ENCODE results near the gene CCNL1. TPM values are rescaled to one million over a fixed set of nuclear protein-coding genes. Genes with fewer than 3 reads are reported as not detected.

Gene CCNL1
- total and polyA plus RNA-seq, 2 of the 8 experiments (the other 6 are each of a cell fraction or from before 2014, with no cell fraction given): 64.5 to 68.6 TPM

DNA sequence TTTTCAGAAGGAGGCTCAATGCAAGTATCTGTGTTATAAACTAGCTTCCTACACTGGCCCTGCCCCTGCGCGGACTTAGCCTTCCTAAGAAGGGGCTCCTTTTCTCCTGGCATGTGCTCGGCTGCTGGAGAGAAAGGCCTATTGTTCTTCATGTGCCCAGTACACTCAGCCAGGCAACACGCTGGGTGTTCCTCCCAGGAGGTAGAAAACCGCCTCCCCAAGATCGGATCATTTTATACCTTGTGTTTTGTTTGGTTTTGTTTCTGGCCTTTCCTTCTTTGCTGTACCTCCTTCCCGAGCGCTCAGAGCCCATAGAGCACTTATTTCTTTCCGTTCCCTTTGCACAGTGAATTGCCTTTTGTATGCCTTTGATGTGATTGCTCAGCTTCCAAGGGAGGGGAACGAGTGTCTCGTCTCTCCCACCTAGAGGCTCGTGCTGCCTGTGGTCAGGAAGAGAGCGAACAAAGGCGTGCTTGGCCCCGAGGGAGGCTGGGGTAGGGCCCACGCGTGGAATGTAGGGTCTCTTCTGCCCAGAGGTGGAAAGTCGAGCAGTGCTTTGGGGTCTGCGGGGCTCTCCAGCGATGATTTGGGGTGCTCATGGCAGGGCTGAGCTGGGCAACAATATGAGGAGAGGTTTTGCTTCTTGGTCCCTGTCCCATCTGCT is 30.0 kb downstream of the CCNL1 start:
- FAIRE-seq: no peak
- WGBS, 2 experiments (ENCODE audit: extremely low coverage in 1 of 2, insufficient coverage in 1 of 2, insufficient read length in 1 of 2, insufficient replicate concordance in 2 of 2, low coverage in 1 of 2, low lambda C conversion rate in 2 of 2, missing lambda C conversion rate in 1 of 2): 42% methylated on average over 20 of the region's 20 CpGs; no CpG with 5 or more reads in 1 of the 2 experiments

More for the DNA sequence above, 30.0 kb downstream of the CCNL1 start:
- Histone ChIP-seq H3K56ac (replicated peaks; ENCODE audit: insufficient read length, low read depth, low read length) (no peak overlapping the region), H4K5ac (ENCODE audit: insufficient read length, low read depth, low read length) (peak overlapping the region; percentile 5), H3K18ac (ENCODE audit: extremely low read depth, low read length) (peak overlapping the region; percentile 74), H2BK120ac (replicated peaks; ENCODE audit: low read depth, low read length) (no peak overlapping the region), H2BK12ac (ENCODE audit: low read depth, low read length) (peak overlapping the region; percentile 85), H3K4ac (replicated peaks; ENCODE audit: insufficient read length, low read depth, low read length) (no peak overlapping the region), H3K4me3 (ENCODE audit: extremely low read depth in 1 of 4, insufficient read depth in 2 of 4, low read depth in 3 of 4, low read length in 4 of 4) (peak overlapping the region in 2 of 4 experiments; percentile 9 to 45; a peak in 3 of 8 replicates), H3K27ac (ENCODE audit: low read depth, low read length) (peak overlapping the region; percentile 68; the same call in 1 of the 2 replicates), H2BK20ac (ENCODE audit: low read length) (peak overlapping the region; percentile 9; the same call in 1 of the 2 replicates), H4K91ac (replicated peaks; ENCODE audit: insufficient read length, low read length) (peak overlapping the region; percentile 77), H2BK5ac (ENCODE audit: low read depth, low read length) (peak overlapping the region; percentile 54; the same call in 1 of the 2 replicates), H3K36me3 (ENCODE audit: control insufficient read depth in 2 of 4, insufficient read depth in 4 of 4, low read length in 3 of 4) (no peaks in the 10 kb centered on the region), H2AK5ac (ENCODE audit: low read depth, low read length) (no peak overlapping the region), H4K8ac (ENCODE audit: extremely low read depth, insufficient read depth, low read length) (peak overlapping the region; percentile 91), H3K9ac (replicated peaks in 1 of 4; ENCODE audit: extremely low read depth in 1 of 4, low read depth in 3 of 4, low read length in 3 of 4) (peak overlapping the region in 1 of 4 experiments; percentile 55; a peak in 2 of 7 replicates), H2BK15ac (ENCODE audit: low read length) (peak overlapping the region; percentile 25; the same call in 1 of the 2 replicates), H3K4me1 (replicated peaks in 1 of 4; ENCODE audit: control insufficient read depth in 3 of 4, insufficient read depth in 4 of 4, low read length in 3 of 4) (peaks cover 5 to 15% (median 9%) of the 10 kb centered on the region in 4 experiments; a peak in 6 of 7 replicates), H3K9me3 (ENCODE audit: insufficient read depth in 2 of 2, low read depth in 1 of 2, low read length in 1 of 2) (no peaks in the 10 kb centered on the region), H3K4me2 (ENCODE audit: insufficient read depth in 1 of 2, low read depth in 2 of 2, low read length in 2 of 2) (peak overlapping the region; percentile 24 to 74; a peak in 3 of 4 replicates), H3K27me3 (replicated peaks in 1 of 4; ENCODE audit: control insufficient read depth in 3 of 4, extremely low read depth in 1 of 4, insufficient read depth in 3 of 4, low read length in 3 of 4) (no peaks in the 10 kb centered on the region; a peak in 2 of 7 replicates), H3K23ac (ENCODE audit: insufficient read length) (no peak overlapping the region), H3K79me2 (ENCODE audit: control insufficient read depth in 1 of 2, insufficient read depth in 2 of 2, low read length in 2 of 2) (no peaks in the 10 kb centered on the region), H3K23me2 (ENCODE audit: low read depth, low read length) (no peaks in the 10 kb centered on the region; the same call in 1 of the 2 replicates), H3K79me1 (ENCODE audit: low read depth, low read length) (no peaks in the 10 kb centered on the region), H4K20me1 (replicated peaks in 1 of 2; ENCODE audit: control insufficient read depth in 1 of 2, insufficient read depth in 2 of 2, low read length in 2 of 2) (no peaks in the 10 kb centered on the region), H2AFZ (ENCODE audit: low read length) (peak overlapping the region; percentile 82), H3K14ac (ENCODE audit: insufficient read length) (no peak overlapping the region)
- ChIA-PET POLR2A (ENCODE audit: partially characterized antibody) (interaction anchor here (0.9 to 2.4 kb wide), 4 partner anchors 15 to 455 kb away, joined by 3 to 12 read pairs (median 6); partner anchors contain the start of gene CCNL1), CTCF (ENCODE audit: partially characterized antibody) (interaction anchor here (0.8 to 56.4 kb wide), 7 partner anchors 1 to 979 kb away, joined by 3 to 1014 read pairs (median 5); no protein-coding TSS in a partner anchor)
- TF ChIP-seq ASH2L (IDR thresholded peaks at IDR 0.05; ENCODE audit: low read length) (peak; percentile 10), GTF2F1 (IDR thresholded peaks at IDR 0.05; ENCODE audit: borderline replicate concordance, low read depth, low read length) (no peak), MAX (IDR thresholded peaks at IDR 0.05) (peak; percentile 78), JUN (IDR thresholded peaks at IDR 0.05; ENCODE audit: low read depth, low read length) (no peak), E2F6 (IDR thresholded peaks at IDR 0.05) (0 out of 2 replicates have a peak, but pooled peaks have one; percentile 35)
- DNase-seq (ENCODE audit: low read depth in 1 of 2, low spot score in 2 of 2): no peak
